ENCODE data around the gene CAPRIN2.

The CAPRIN2 gene

DNA sequence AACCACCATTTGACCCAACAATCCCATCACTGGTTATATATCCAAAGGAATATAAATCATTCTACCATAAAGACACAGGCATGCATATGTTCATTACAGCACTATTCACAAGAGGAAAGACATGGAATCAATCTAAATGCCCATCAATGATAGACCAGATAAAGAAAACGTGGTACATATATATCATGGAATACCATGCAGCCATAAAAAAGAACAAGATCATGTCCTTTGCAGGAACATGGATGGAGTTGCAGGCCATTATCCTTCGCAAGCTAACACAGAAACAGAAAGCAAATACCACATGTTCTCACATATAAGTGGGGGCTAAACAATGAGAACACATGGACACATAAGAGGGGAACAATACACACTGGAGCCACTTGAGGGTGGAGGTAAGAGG is 15.7 kb downstream of the CAPRIN2 start:
- H3K4me3 ChIP-seq (ENCODE audit: low read depth, low read length): no peak overlapping the region
- TF ChIP-seq, protein P1, sequence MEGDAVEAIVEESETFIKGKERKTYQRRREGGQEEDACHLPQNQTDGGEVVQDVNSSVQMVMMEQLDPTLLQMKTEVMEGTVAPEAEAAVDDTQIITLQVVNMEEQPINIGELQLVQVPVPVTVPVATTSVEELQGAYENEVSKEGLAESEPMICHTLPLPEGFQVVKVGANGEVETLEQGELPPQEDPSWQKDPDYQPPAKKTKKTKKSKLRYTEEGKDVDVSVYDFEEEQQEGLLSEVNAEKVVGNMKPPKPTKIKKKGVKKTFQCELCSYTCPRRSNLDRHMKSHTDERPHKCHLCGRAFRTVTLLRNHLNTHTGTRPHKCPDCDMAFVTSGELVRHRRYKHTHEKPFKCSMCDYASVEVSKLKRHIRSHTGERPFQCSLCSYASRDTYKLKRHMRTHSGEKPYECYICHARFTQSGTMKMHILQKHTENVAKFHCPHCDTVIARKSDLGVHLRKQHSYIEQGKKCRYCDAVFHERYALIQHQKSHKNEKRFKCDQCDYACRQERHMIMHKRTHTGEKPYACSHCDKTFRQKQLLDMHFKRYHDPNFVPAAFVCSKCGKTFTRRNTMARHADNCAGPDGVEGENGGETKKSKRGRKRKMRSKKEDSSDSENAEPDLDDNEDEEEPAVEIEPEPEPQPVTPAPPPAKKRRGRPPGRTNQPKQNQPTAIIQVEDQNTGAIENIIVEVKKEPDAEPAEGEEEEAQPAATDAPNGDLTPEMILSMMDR (IDR thresholded peaks at IDR 0.05; ENCODE audit: borderline replicate concordance, insufficient read depth, low read depth, low read length): no peak

DNA sequence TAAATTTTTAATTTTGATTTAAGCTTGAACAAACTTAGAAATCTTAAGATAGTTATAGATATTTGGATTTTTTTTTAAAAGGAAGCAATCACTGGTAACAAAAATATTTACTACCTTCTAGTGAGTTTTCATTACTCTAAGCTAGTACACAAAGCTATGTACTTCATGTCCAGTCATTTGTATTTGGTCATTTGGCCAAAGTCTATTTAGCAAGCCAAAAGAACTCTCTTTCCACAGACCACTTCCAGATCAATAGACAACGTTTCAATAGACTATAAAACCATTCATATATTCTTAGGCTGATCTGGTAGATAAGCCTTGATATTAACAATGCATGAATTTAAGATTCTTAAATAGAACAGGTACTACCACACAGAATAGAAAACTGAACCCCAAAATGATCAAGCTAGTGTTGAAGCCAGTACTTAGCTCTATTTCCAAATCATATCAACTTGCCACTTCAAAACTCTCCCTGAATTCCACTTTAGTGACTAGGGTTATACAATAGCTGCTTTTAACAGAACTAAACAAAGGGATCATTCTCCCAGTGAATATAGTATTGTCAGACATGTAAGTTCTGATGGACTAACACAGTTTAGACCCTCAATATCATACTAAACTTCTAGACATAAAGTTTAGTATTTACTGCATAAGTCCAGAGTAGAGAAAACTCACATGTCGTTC is 21.7 kb downstream of the CAPRIN2 start:
- no peak overlapping the region for H3K4me3 ChIP-seq (ENCODE audit: low read depth, low read length)
- TF ChIP-seq, protein P1 (IDR thresholded peaks at IDR 0.05; ENCODE audit: borderline replicate concordance, insufficient read depth, low read depth, low read length): no peak

DNA sequence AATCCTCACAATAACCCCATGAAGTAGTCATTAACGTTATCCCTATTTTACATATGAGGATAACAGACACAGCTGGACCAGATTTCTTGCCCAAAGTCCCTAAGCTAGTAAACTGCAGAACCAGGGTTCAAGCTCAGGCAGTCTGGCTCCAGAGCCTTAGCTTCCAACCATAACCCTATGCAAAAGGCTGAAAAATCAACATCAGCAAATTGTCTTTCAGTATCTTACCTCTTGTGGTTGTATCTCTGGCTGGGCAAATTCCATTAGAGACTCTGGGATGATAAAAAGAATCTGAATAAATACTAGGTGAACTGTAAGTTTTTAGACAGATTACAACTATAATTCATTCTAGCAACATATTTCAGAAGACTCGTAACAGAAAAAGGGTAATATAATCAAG is 24.7 kb downstream of the CAPRIN2 start:
- TF ChIP-seq, protein P1 (IDR thresholded peaks at IDR 0.05; ENCODE audit: borderline replicate concordance, insufficient read depth, low read depth, low read length): no peak
- no peak overlapping the region for H3K4me3 ChIP-seq (ENCODE audit: low read depth, low read length)

DNA sequence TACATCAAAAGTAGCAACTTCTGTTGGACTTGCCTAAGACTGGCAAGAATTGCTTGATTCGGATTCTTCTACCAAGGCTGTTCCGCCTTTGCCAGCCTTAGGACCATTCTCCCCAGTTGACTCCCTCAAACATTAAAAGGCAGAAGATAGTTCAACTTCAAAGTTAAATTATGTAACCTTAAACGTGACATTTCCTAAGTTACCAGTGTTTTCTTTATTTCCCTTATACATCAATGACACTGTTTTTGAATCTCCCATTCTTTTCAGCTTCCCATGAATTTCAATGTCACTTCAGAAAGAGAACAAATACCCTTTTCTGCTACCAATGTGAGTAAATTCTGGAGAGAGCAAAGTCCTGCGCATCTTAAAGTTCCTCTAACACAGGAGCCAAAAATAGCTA is 25.2 kb downstream of the CAPRIN2 start:
- H3K4me3 ChIP-seq (ENCODE audit: low read depth, low read length): no peak overlapping the region
- TF ChIP-seq, protein P1 (IDR thresholded peaks at IDR 0.05; ENCODE audit: borderline replicate concordance, insufficient read depth, low read depth, low read length): no peak

DNA sequence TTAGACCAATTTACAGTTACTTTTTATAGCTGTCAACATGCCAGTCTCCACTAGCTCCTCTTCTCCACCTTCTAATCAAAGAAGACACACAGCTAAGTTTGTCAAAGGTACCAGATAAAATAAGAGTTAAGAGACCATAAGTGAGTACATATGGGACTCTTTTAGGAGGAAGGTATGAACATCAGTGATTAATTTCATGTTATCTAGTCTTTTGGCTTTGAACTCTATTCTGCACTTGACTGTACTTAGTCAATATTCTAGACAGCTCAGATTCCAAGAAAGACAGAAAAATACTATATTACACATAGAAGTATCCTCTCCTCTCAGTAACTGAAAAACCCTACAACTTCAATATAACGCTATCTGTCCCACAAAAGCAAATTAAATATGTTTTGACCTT is 28.1 kb downstream of the CAPRIN2 start:
- TF ChIP-seq, protein P1 (IDR thresholded peaks at IDR 0.05; ENCODE audit: borderline replicate concordance, insufficient read depth, low read depth, low read length): no peak
- no peak overlapping the region for H3K4me3 ChIP-seq (ENCODE audit: low read depth, low read length)

DNA sequence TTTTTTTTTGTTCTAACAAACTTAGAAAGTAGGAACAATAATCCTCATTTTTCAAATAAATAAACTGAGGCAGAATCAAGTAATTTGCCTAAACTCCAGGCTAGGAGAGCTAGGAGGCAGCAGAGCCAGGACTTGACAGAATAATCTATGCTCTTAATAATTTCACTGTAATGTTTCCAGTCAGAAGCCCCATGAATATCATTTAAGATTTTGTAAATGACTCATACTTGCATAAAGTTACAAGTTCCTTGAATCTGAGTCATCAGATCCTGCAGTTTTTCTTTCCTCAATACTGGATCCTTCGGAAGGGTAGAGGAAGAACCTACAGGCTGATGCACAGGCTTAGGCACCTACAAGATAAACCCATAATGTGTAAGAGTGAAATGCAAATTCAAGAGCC is 29.0 kb downstream of the CAPRIN2 start:
- TF ChIP-seq, protein P1 (IDR thresholded peaks at IDR 0.05; ENCODE audit: borderline replicate concordance, insufficient read depth, low read depth, low read length): no peak
- no peak overlapping the region for H3K4me3 ChIP-seq (ENCODE audit: low read depth, low read length)

DNA sequence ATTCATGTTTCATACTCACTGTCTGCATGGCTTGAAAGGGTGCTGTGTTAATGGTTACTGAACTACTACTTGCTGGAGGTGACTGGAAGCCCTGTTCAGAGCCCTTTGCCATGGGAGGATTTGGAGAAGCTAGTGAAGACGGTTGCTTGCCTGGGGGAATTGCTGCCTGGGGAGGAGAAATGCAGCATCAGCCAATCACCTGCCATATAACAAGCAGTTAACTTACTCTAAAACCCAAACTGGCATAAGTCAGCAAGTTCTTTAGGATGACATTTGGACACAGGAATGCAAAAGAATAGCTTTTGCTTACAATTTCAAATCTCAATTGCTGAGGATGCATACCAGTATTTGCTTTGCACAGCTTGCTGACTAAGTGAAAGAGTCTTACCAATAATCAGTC is 35.7 kb downstream of the CAPRIN2 start:
- H3K4me3 ChIP-seq (ENCODE audit: low read depth, low read length): no peak overlapping the region
- TF ChIP-seq, protein P1 (IDR thresholded peaks at IDR 0.05; ENCODE audit: borderline replicate concordance, insufficient read depth, low read depth, low read length): no peak

Measured in GM12875 (cell line).